GM18867 (cell line): ENCODE results near the gene CCL16.
"Not testable (repeated sequence)": the region's sequence is repeated elsewhere in the genome, so short reads cannot be mapped to it uniquely, and the experiment has no call there.

Experiments
- ATAC-seq: cut with Tn5 transposase; IDR thresholded peaks from one replicate; pipeline ENCODE4 v1.9.1; 2021; ENCODE audit warnings: mild to moderate bottlenecking, moderate library complexity; ENCODE audit not compliant: unreplicated experiment

CCL16 gene, protein sequence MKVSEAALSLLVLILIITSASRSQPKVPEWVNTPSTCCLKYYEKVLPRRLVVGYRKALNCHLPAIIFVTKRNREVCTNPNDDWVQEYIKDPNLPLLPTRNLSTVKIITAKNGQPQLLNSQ

DNA sequence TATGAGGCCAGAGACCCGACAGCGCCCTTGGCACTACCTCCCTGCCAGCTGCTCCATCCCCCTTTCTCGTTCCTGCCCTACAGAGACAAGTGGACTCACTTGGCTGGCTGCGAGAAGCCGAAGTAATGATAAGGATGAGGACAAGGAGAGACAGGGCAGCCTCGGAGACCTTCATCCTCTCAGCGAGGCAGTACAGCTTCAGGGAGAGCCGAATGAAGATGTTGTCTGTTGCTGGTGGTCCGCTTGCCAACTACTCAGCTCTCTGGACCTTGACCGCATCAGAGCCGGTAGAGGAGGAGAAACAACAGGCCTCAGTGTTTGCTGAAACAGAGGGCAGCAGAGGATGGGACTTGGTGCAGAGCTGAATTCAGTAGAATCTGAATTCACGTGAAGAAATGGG is at the start of gene CCL16:
CCL16 (minus strand) TSS at position 252 of the 400 bp plus-strand sequence; CDS start at position 175, 77 bp downstream.
- no peak for ATAC-seq

DNA sequence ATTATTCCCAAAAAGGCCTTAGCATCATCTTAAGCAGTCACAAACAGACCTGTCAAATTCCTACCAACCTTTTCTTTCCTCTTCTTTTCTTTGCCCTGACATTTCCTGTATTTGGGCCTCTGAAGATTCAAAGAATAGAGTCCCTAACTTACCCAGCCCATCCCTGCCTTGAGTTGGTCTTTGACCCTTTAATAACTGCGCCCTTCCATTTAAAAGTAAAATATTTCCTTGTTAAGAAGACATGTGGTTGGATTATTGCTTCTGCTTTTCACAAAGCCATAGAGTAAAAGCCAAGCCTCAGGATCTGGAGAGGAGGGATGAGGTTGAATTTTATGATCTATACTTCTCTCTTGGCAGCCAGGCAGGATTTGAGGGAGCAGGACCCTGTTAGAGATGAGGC is 49.7 kb upstream of the CCL16 start:
- no peak for ATAC-seq

DNA sequence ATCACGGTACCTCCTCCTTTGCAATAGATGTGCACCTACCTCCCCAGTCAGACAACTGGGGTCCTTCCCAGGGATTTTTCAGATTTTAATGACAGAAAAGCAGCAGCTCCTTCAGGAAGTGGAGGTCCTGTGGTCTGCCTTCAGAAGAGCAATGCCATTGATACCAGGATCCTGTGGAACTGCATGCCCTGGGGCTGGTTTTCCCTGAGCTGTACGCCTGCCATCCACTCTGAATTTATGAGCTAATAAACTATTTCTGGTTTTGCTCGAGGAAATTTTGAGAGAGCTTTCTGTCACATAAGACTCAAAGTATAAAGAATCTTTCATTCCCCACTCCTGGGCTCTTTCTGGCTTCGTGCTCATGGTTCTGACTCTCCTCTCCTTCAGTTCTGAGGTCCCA is 46.5 kb upstream of the CCL16 start:
- ATAC-seq: no peak

DNA sequence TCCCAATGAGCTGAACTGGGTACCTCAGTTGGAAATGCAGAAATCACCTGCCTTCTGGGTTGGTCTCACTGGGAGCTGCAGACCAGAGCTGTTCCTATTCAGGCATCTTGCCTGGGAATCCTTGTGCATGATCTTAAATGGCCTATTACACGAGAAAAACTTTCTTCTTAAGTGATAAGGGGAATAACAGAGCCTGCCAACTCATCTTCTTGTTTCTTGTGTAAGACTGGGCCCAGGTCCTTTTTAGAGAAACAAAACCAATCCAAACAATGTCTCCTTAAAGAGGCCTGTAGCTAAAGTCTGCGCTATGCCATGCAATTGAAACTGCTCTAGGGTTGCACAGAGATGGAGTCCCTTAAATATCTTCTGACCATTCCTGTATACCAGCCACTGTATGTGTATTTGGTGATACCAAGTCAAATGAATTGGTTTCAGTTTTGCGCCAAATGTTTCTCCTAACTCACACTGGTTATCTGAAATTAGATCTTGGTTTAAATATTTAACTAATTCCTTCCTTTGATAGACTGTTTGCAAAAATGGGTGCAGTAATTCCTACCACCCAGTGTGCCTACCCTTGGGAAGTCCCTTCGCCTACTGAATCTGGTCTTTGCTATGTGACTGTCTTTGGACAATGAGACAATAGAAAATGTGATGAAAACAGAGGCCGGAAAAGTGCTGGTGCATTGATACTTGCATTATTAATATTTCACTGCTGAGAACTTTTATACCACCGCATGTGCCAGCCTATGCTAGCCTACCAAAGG is 43.0 kb upstream of the CCL16 start:
- no peak for ATAC-seq

DNA sequence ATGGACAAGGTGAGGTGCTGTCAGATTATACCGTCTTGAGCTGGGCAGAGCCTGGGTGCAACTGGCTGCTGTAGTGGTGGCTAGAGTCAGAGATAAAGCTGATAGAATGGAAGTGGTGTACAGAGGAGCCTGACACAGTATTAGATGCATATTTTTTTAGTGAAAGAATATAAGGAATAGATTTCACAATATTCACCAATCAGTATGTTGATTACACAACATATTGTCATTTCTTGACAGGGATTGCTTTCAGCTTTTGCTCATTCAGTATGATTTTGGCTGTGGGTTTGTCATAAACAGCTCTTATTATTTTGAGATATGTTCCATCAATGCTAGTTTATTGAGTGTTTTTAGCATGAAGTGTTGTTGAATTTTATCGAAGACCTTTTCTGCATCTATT is 38.1 kb upstream of the CCL16 start:
- ATAC-seq: no peak

DNA sequence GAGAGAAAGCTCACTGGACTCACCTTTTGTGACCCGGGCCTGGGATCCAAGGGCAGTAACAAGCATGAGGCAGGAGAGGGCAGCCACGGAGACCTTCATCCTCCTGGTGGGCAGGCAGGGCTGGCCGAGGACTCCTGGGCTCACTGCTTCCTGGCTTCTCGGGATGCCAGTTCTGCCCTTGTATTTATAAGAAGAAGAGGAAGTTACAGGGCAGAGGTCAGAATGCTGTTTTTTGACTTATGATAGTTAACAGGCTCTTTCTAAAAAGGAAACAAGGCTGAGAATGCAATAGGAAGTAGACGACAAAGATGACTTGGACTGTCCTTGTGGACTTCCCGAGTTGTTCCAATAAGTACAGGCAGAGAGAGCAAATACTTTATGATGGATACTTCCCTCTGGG is 36.5 kb upstream of the CCL16 start, which contains the start of gene CCL23:
CCL23 (minus strand) TSS at position 174 of the 400 bp plus-strand sequence; CDS start at position 99, 75 bp downstream.
- ATAC-seq: no peak

DNA sequence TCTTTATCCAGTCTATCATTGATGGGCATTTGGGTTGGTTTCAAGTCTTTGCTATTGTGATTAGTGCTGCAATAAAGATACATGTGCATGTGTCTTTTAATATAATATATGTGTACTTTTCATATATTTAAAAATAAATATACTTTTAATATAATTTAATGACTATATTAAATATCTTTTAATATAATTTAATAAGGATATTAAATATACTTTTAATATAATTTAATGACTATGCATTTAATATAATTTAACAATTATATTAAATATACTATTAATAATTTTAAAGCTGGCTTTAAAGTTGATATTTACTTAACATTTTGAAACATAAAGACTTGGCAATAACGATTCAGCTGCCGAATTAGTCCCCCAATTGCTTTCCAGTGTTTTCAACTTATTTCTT is 35.3 kb upstream of the CCL16 start:
- no peak for ATAC-seq

DNA sequence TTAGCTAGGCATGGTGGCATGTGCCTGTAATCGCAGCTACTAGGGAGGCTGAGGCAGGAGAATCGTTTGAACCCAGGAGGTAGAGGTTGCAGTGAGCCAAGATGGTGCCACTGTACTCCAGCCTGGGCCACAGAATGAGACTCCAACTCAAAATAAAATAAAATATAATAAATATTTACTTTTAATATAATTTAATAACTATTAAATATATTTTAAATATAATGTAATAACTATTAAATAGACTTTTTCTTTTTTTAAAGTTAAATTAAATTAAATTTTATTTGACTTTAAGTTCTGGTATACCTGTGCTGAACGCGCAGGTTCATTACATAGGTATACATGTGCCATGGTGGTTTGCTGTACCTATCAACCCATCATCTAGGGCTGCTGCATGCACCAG is 34.6 kb upstream of the CCL16 start:
- ATAC-seq: not testable (repeated sequence)

DNA sequence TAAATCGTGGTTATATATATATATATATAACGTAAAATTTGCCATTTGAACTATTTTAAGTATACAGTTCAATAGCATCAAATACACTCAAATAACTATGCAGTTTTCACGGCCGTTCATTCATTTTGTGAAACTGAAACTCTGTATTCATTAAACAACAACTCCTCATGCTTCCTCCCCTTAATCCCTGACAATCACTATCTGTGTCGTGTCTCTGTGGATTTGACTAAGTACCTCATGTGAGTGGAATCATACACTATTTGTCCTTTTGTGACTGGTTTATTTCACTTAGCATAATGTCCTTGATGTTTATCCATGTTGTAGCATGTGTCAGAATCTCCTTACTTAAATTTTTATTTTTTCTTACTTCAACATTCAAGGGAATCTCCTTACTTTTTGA is 33.6 kb upstream of the CCL16 start:
- ATAC-seq: no peak

DNA sequence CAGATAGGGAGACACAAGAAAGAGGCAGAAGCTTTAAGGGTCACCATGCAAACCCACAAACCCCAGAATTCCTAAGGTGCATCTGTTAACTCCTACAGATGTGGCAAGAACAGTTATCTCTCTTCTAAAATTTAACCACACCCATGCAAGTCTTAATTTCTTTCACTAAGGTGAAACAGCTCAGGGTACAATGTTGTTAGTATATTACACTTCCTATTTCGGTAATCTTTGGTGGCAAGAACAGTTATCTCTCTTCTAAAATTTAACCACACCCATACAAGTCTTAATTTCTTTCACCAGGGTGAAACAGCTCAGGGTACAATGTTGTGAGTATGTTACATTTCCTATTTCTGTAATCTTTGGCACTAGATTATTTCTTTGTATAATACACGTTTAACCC is 29.9 kb upstream of the CCL16 start:
- no peak for ATAC-seq

DNA sequence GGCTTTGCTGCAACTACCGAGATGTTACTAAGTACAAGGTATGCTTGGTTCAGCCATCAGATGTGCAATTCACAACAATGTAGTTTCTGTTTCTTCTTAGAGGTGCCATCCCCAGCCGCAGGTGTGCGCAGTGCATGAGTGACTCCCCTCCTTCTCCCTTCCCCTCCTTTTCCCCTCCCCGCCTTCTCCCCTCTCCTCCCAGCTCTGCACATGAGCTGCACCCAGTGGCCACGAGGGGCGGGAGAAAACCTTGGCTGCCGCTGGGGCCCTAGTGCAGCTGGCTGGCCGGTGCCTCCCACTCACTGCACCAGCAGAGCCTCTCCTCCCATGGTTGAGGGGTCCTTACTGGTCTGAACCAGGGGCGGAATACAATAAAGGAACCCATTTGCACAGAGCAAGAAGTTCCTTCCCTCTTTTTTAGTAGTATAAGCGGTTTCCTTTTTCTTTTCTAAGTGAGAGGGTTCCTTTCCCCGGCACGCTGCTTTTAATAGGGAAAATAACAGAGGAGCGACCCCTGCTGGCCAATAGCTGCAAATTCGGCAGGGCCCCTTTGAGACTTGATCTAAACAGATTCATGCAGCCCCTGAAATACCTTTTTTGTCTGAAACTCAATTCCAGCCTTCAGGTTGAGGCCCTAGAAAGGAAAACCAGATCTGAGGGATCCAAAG is 27.8 kb upstream of the CCL16 start:
- no peak for ATAC-seq

DNA sequence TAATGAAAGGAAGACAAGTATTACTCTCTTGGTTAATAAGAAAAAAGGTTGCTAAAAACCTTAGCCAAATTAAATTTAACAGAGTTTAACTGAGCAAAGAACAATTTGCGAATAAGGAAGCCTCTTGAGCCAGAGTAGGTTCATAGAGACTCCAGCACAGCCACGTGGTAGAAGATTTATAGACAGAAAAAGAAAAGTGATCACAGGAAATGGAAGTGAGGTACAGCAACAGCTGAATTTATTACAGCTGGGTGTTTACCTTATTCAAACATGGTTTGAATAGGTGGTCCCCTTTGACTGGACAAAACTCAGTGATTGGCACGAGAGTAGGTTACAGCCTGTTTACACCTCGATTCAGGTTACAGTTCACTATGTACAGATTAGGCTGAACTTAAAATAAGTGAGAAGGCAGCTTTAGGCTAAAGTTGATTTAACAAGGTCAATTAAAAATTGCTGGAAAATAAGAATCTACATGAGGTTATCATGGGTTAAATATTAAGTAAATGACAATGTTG is 23.4 kb upstream of the CCL16 start:
- ATAC-seq: no peak

DNA sequence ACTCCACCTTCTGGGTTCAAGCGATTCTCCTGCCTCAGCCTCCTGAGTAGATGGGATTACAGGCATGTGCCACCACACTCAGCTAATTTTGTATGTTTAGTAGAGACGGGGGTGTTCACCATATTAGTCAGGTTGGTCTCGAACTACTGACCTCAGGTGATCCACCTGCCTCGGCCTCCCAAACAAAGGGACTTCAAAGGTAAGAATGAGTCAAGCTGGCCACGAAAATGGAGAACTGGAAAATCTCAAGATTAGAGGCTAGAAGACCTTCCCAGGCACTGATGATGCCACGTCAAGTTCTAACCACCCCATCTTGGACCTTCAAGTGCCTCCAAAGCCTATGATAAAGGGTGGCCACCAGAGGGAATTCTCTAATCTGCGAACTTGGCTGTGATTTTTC is 21.3 kb upstream of the CCL16 start:
- ATAC-seq: no peak

DNA sequence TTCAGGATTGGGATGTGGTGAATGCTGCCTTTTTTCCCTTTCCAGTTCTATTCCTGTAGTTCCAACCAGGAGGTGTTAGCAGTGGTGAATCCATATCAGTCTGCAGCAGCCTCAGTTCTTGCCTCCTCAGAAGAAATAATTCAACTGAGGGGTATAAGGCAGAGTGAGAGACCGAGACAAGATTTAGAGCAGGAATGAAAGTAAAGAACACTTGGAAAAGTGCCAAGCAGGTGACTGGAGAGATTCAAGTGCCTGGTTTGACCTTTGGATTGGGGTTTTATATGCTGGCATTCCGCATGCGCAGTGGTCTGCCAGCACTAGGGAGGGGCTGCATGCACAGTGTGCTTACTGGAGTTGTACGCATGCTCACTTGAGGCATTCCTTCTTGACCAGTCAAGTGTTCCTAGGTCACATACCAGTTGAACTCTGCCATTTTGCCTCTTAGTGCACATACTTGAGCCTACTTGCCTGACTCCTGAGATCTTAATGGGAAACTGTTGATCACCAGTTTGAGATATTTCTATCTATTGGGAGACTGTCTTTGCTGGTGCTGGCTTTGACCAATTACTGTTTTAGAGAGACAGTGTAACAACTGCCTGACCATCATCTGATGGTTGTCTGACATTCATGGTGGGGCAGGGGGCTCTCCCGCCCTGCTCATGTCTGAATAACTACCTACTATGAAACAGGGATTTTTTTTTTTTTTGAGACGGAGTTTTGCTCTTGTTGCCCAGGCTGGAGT is 20.7 kb upstream of the CCL16 start:
- no peak for ATAC-seq

DNA sequence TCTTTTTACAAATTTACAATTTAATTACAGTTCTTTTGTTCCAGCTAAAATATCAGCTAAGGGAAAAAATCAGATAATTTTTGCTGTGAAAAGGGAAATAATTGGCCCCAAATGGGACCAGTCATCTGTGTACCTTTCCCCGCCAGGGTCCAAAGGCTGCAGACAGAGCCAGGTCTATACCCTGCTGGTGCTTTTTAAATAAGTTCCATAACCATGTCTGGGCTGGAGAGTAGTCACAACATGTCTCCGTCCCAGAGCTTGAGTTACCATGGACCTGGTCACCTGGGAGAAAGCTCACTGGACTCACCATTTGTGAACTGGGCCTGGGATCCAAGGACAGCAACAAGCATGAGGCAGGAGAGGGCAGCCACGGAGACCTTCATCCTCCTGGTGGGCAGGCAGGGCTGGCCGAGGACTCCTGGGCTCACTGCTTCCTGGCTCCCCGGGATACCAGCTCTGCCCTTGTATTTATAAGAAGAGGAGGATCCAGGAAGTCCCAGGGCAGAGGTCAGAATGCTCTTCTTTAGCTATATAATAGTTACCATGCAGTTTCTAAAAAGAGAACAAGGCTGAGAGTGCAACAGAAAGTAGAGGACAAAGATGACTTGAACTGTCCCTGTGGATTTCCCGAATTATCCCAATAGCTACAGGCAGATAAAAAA is 19.9 kb upstream of the CCL16 start, which contains the start of gene CCL15:
CCL15 (minus strand) TSS at position 444 of the 662 bp plus-strand sequence; CDS start at position 383, 61 bp downstream.
- ATAC-seq: no peak

DNA sequence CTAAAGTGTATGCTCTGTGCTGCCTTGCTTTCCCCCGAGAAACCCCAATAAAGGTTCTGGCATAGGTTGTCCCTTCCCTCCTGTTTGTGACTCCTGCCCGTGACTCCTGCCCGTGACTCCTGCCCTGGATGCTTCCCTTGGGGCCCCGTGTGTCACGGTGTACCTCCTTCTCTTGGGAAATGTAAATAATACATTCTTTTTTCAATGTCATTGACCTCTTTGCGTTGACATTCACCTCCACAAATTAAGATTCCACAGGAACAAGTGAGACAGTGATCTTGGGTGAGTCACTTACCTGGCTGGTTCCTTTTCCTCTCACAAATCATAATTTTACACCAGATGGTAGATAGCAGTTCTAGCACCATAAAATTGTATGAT is 19.4 kb upstream of the CCL16 start:
- no peak for ATAC-seq

DNA sequence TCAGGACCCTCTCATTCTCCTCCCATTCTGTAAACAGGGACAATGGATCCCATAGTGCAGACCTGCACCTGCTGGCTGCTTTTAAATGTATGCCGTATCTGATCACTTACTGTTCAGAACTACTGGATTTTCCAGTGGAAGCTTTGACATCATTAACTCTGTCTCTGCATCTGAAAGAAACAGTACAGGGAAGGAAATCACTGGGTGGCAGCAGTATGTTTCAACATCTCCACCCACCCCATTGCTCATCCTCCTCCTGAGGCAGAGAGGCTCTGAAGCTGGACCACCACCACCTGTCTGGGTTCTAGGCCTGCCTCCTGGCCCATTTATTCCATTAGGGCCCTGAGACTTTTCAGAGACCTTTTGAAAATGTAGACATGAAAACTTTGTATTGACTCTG is 17.5 kb upstream of the CCL16 start:
- no peak for ATAC-seq

DNA sequence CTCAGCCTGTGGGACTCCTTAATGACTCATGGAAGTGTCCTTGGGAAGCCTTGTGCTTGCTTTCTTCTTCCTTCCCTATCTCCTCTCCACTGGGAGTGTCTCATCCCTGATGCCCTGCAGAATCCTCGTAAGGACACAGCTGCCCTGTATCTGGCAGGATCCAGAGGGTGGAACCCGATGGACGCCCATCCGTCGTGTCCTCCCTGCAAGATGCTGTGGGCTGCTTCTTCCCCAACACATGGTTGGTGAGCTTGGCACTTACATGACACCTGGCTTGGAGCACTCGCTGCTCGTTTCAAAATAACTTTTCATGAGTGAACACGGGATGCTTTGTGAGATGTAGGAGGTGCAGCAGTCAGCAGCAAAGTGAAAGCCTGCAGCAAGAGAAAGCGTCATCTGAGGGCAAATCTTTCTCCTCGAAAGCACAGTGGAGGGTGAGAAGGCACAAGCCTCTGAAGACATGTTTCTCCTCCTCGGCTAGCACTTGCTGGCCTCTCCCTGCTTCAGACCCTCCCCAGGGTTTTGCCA is 16.8 kb upstream of the CCL16 start:
- no peak for ATAC-seq

DNA sequence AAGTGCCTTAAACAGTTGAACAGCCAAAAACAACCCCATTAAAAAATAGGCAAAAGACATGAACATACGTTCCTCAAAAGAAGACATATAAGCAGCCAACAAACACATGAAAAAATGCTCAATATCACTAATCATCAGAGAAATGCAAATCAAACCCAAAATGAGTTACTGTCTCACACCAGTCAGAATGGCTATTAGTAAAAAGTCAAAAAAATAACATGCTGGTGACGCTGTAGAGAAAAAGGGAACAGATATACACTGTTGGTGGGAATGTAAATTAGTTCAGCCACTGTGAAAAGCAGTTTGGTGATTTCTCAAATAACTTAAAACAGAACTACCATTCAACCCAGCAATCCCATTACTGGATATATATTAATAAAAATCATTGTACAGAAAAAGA is 14.0 kb upstream of the CCL16 start:
- ATAC-seq: not testable (repeated sequence)

DNA sequence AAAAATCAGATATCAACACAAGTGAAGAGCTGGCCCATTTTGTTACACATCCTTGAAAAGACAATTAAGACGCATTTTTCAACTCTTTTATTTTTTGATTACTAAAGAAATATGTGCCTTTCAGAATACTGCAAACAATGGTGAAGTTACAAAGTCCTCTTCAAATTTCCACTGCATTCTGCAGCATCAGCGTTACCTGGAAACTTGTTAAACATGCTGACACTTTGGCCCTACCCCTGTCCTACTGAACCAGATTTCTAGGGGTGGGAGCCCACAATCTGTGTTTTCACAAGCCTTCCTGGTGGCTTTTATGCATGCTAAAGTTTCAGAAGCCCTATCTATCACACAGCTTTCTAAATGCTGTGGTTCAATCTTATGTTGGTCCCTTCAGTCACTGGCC is 9.8 kb upstream of the CCL16 start:
- ATAC-seq: no peak
